NCI-H1436 treated with DMSO at 0.1 percent for 48 hours (cell line): ENCODE results near the gene P3H2.
"Not testable (repeated sequence)": the region's sequence is repeated elsewhere in the genome, so short reads cannot be mapped to it uniquely, and the experiment has no call there.

Experiments used
- DNase-seq: peaks from one replicate; lab custom pipeline; 2025; lab: John Stamatoyannopoulos, UW

P3H2 gene

DNA sequence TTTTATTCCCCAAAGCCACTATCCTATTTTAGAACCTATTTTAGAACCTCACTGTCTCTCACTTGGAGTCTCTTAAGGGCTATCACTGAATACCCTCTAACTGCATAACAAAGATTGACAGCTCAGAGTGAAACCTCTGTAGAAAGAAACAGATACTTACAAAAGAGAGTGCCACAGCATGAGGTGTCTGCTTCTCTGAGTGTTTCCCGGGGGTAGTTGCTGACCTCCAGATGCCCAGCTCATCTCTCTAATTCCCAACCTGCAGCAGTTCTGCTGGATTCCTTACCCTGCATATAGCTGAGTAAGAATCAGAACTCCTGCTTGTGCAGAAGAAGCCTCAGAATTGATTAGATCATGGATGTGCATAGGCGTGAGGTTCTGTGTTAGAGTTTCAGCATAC is 34.5 kb downstream of the P3H2 start:
- no peak for DNase-seq

DNA sequence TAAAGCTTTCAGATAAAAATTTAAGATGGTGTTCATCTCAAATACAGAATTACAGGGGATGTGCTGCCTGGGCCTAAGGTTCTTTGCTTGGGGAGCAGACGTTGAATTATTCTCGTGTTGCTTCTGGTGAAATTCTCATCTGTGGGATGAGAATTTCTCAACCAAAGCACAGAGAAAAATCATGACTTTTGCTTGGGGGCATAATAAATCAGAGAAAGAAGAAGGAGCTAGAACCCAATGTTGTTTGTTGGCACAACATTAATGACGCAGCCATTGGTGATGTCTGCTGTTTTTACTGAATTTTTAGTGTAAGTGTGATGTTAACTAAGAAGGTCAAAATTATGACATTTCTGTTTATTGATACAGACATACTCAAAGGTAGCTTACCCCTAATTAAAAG is 35.7 kb downstream of the P3H2 start:
- no peak for DNase-seq

DNA sequence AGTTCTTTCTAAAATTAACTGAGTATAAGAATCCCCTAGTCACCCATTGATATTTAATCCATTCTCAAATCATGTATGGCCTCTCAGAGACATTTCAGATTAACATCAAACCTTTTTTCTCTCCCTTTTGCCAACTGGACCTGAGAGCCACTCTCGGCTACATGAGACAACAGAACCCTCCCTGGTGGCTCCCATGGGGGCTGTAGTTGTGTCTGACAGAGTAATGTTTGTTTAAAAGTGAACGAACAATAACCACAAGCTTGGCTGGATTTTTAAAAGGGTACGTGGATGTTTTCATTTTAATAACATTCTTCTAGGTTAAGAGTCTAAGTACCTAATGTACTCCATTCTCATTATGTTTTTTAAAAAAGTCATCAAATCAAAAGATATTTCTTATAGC is 37.1 kb downstream of the P3H2 start:
- no peak for DNase-seq

DNA sequence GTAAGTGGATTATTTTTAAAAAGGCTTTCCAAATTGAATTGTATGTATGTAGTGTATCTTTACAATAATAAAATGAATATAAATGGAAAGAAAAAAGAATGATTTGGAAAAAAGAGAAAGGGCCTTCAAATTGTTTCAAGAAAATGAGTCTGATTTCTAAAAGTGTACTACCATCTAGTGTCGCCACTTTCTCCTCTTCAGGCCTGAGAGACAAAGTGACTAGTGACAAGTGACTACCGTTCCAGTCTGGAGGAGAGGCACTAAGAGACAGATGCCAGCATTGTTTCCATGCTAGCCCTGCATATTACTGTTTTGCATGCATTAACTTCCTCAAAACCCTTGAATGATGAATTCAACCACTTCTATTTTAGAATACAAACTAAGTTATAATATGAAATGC is 39.3 kb downstream of the P3H2 start:
- DNase-seq, result no peak

DNA sequence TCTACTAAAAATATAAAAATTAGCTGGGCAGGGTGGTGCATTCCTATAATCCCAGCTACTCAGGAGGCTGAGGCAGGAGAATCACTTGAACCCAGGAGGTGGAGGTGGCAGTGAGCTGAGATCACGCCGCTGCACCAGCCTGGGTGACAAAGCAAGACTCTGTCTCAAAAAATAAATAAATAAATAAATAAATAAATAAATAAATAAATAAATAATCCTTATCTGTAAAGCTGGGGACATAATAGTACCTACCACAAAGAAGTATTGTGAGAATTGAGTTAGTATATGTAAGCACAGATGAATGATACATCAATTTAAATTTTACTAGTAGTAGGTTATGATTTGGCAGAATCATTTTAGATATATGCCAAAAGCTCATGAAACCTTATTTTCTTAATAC is 41.5 kb downstream of the P3H2 start:
- not testable (repeated sequence) for DNase-seq

DNA sequence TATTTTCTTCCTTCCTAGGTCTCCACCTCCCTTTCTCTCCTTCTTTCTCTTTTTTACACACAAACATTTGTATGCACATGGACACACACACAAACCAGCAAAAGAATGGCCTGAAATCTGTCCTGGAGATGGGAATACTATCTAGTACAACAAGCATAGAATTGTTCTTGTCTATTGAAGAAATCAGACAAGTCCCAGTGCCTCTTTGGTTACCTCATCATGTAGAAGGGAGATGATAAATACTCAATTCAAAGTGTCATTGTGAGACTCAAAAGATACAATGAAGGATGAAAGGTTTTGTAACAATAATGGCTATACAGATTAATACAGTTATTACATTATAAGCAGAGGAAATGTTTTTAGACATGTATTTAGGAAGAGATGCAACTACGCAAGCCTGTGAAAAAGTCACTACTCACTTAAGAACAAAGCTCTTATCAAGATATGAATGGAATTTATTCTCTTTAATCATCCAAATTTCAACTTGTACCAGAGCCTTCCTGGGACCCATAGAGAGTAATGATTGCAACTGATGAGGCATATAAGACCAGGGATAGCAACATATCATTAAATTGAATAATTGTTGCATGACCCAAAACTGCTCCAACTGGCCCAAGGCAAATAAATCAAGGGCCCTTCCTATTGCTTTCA is 43.2 kb downstream of the P3H2 start:
- DNase-seq, result no peak

DNA sequence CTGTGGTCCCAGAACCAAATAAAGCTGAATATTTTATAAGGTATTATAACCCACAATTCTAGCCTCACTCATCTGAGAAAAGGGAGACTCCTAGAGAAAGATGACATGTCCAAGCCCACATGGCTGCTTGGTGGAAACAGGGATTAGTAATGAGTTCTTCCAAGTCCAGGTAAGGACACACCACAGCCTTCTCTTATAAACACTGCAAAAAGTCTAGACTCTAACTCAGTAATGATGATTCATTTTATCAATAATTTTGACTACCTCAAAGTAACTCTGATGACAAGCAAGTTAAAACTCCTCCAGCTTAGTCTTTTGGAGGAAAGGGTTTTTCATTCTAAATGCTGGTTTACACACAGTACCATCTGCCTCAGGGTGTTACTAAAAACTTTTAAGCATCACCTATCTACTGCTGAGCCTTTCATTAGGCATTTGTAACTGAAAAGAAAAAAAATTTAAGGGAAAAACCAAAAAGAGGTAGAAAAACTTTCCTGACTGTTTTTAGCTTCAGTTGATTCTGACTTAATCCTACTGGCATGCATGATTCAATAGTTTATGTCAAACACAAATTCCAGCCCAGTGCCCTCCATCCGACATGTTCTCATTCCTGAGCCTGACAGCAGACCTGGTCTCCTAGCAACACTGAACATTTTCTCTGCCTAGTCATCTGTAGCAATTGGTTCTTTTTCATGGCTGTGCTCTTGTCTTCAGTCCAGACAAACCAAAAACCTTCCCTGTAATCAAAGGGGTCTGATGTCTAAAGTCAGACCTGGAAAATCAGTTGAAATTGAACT is 43.9 kb downstream of the P3H2 start:
- no peak for DNase-seq

DNA sequence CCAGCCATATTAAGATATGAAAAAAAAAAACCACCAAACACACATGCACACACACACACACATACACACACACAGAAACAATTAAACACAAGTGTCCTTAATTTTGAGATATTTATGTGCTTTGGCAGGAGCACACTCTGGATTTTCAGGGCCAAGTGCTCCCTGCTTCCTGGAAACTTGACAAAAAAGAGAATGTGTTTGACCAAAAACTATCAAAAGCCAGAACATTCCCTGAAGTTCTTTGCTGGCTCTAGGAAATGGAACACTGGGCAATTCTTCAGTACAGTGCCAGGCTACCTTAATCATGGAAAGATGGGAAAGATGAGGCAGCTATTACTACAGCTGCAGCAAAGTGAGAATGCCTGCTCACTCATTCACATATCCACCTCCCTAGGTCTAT is 44.6 kb downstream of the P3H2 start:
- no peak for DNase-seq

DNA sequence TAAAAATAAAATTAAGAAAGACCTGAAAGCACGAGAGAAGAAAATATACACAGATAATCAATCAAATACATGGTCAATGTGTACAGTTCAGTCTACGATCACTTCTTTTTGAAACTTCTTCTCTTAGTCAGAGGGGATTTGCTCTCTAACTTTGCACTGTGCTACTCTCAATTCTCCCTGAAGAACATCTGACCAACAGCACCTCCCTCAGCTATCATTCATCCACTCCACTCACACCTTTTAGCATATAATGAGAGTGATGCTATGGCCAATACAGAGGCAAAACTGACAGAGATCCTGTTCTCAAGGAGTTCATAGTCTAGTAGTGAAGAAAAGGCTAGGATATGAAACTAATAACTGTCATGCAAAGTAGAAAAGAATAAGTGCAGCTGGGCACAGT is 45.9 kb downstream of the P3H2 start:
- DNase-seq, result no peak

DNA sequence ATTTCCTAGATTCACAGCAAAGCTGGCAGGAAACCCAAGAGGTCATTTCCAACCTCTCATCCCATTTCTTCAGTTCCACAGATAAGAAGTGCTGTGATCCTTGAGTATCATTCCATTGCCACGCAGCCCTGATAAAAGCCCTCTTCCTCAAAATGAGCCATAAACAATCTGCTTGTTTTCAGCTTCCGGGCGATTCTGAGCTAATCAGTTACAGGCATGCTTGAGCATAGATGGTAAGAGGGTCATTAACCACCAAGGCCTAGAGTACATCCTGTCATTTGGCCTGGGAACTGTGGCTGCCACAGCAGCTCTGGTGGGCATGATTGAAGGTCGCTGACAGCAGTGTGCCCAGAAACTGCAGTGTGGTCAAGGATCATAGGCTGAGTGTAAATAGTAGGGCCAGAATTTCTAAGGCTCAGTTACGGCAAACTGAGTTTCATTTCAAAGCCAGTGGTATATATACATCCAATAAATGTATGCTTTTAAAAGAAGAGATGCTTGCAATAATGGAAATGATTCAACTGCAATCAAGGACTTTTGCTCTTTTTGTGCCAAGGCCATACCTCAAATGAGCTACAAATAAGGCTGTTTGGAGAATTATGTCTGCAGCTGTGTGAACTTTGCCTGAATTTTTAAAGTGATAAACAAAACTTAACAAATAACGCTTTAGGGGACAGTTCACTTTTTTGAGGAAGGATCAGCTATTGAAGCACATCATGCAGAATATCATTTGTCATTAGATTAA is 47.3 kb downstream of the P3H2 start:
- no peak for DNase-seq

DNA sequence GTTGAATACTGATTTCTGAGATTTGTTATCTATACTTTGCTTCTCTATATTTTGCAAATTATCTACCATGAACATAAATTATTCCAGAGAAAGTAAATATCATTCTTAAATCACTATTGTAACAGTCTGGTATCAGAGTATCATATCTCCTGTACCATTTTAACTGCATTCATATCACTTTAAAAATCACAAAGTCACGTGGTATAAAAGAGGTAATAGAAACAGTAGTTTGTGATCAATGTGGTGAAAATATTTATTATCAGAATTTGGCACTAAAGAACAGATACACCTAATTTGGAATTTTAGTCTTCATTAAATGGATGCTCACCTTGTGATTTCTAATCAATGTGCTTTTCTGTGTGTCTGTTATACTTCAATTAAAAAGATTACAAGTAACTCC is 47.8 kb downstream of the P3H2 start:
- DNase-seq, result no peak

DNA sequence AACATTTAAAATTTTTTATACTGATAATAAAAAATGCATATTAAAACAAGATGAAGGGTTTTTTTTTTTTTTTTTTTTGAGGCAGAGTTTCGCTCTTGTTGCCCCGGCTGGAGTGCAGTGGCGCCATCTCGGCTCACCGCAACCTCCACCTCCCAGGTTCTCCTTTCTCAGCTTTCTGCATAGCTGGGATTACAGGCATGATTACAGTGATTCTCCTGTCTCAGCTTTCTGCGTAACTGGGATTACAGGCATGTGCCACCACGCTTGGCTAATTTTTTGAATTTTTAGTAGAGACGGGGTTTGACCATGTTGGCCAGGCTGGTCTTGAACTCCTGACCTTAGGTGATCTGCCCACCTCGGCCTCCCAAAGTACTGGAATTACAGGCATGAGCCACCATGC is 48.8 kb downstream of the P3H2 start:
- DNase-seq, result not testable (repeated sequence)

DNA sequence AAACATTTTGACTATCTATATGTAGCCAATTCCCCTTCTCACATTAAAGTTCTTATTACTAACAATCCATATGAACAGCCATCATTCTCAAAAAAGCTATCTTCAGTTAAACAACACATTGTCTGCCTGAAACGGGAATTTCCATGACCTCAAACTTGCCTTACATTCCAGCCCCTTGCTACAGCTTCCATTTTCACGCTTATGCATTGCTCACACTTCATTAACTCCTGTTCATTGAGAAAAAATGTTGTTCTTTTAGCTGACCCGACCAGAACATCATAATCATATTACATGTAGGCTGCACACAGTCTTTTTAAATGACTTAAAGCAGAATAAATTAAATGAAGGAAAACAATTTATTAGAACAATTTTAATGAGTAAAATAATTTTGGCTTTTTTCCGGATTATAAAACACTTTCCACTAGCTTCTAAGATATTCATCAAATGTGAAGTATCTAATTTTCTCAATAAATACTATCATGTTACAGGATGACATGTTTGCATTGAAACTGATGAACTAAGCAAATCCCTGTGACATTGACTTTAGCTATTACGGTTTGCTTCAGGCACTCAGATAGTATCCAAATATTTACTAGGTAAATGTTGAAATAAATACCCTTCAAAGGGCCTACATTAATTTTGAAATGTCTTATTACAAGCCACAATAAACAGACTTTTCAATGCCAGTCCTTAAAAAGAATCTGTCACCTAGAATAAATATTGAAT is 49.9 kb downstream of the P3H2 start:
- DNase-seq, result no peak

DNA sequence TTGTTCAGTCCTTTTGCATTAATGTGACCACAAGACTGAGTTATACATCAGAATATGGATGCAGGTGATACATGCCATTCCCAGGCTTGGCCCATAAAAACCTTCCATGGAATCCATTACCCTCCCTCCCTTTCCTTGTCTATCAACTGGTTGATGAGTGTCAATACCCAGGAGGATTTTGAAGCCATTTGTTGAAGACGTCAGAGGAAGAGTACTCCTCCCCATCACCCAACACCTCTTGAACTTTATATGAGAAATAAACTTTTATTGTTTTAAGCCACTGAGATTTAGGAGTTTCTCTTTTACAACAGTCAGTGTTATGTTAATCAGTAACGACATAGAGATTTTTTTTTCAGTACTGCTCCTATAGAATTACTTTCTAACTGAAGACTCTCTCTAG is 55.5 kb downstream of the P3H2 start:
- DNase-seq, result no peak

DNA sequence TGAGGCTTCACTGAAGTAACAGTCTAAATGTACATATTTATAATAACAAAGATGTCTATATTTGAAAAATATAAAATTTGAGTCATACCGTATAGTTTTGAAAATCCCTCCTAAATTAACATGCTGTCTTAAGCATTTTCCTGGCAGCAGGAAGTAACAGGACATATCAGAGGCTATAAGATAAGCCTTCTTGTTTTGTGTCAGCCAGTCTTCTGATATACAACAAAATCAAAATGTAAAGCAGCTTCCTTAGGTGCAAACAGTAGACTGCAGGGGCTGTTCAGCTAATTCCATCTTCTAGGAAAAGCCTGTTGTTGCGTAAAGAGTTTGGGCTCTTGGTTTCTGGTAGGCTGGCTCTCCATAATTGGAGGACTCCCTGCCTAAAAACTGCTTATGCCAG is 56.0 kb downstream of the P3H2 start:
- DNase-seq, result no peak

DNA sequence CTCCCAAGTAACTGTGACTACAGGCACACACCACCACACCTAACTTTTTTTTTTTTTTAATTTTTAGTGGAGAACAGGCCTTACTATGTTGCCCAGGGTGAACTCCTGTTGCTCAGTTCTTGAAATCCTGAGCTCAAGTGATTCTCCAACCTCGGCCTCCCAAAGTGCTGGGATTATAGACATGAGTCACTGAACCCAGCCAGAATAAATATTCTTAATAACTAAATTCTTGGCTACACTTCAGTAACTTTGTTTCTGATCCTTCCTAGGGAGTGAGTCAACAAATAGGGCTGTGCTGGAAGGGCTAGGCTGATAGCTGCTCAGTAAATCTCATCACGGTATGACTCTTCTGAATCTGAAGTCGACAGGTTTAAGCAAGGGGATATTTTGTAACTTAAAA is 56.6 kb downstream of the P3H2 start:
- no peak for DNase-seq

DNA sequence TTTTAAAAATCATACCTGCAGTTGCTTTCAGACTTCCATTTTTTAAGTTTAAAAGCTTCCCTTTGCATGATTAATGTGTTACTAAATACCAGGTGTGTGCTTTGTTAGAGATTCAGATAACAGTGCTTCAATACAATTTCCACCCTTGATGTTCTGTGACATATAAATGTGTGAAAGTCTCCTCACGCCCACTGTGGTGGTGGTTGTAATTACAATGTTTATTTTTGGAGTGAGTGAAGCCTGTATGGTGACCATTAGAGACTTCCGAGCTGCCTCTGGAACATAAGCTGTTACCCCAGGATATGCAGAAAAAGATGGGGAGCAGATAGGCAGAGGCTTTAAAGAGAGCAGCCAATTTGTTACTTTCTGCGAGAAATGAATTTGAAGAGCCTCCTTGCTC is 57.2 kb downstream of the P3H2 start:
- no peak for DNase-seq

DNA sequence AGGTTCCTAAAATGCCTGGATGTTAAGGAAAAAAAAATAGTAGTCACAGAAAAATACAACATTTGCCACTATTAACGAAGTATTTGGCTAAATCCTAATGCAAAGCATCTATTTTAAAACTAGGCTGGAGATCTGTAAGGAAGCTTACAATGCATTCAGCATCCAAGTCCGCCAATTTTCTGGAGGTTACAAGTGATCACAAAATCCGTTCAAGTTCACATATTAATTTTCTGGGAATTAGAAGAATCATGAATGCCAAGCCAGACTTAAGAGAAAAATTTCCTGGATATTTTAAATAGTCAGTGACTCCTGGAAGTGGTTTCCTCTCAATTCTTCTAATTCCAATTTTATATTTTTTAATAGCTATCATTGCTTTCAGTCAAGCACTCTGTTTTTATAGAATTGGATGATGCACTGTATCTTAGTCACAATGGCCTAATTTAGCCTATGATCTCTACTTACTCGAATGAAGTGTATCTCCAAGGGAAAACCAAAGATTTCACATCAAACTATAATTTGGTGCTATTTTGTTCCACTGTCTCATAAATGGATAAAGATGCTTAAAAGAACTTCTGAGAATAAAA is 60.4 kb downstream of the P3H2 start:
- no peak for DNase-seq

DNA sequence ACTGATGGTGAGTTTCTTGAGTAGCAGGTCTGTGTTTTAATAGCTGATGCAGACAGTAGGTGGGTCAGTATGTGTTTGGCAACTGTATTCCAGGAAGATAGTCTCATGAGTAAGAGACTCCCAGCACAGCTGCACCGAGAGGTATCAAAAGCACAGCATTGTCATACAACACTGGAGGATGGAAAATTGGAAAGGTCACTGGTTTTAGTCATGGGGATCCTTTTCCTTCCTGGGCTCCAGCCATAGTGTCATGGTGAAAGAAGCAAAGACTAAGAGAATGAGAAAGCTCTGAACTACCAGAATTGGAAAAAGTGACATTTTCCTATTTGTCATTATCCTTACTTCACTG is 61.5 kb downstream of the P3H2 start:
- no peak for DNase-seq

DNA sequence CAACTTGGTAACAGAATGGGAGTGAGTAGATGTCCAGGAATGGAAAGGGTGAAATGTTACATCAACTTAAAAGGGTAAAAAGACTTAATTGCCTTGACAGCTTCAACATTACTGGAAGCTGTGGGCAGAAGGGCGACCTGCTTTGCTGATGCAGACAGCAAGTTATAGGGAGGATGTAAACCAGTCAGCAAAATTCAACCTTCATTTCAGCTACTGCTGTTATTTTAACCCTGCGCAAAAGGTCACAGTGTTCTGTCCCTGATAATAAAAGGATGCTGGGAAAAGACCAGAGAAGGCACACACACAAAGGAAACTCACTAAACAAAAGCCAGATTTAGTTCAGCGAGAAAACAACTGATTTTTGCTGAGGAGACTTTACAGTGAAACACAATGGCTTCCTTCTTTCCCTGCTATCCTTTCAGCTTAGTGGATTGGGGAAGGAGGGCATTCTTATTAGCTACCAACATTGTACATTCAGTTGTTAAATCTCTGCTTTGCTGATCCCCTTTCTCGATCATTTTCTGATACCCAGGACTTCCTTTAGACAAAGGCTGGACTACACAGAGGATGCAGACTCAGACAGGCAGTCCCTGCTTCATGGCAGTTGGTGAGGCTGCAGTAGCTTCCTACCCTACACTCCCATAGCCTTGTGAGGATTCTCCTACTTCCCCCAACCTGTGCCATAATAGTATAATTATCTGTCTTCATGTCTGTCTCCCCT is 62.0 kb downstream of the P3H2 start:
- DNase-seq, result no peak

DNA sequence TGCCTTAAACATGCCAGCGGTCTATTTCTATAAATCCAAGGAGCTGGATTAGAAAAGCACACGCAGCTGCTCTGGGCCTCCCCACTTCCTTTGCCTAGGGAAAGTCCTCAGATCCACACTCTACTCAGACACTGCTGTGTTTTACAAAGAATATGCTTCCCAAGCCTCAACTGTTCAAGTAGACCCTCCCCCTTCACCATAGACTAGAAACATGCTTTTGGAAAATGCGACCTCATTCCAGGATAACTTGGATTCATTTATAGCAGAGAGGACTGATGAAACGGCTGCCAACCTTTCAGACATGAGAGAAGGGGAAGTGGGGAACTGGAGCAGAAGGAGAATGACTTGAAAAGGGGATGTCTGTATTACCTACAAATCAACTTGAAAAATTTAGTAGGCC is 64.0 kb downstream of the P3H2 start:
- DNase-seq, result no peak

DNA sequence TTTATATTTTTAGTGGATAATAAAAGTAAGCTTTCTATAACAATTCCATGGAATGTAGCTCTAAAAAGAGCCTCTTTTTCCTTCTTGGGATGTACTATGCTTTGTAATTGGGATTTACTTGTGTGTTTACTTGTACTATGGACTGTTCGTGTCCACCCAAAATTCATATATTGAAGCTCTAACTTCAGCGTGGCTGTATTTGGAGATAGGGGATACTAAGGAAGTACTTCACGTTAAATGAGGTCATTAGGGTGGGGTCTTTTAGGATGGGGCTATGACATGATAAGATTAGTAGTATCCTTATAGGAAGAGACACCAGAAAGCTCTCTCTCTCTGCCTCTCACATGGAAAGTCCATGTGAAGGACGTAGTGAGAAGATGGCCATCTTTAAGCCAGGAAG is 64.9 kb downstream of the P3H2 start:
- DNase-seq, result no peak
